ENCODE data around the gene KIF17.

DNA sequence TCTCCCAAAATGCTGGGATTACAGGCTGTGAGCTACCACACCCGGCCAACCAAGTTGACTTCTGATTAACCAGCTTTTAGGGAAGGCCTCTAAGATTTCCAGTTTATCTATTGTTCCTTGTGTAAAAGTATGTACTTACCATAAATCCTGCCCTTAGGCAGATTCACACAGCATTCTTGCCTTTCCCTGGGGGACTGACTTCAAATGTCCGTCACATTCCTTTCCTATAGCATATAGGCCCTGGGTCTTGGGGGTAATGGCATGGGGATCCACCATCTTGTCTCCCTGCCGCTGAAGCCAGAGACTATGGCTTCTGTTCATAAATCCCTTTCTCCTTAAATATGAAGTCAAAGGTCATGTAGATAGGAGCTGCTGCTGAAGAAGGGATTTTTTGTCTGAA, 85.4 kb downstream of the KIF17 start:
- TF ChIP-seq, protein P1, sequence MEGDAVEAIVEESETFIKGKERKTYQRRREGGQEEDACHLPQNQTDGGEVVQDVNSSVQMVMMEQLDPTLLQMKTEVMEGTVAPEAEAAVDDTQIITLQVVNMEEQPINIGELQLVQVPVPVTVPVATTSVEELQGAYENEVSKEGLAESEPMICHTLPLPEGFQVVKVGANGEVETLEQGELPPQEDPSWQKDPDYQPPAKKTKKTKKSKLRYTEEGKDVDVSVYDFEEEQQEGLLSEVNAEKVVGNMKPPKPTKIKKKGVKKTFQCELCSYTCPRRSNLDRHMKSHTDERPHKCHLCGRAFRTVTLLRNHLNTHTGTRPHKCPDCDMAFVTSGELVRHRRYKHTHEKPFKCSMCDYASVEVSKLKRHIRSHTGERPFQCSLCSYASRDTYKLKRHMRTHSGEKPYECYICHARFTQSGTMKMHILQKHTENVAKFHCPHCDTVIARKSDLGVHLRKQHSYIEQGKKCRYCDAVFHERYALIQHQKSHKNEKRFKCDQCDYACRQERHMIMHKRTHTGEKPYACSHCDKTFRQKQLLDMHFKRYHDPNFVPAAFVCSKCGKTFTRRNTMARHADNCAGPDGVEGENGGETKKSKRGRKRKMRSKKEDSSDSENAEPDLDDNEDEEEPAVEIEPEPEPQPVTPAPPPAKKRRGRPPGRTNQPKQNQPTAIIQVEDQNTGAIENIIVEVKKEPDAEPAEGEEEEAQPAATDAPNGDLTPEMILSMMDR (IDR thresholded peaks at IDR 0.05; ENCODE audit: poor library complexity, severe bottlenecking), result no peak
- no peak for TF ChIP-seq EZH2 (IDR thresholded peaks at IDR 0.05; ENCODE audit: borderline replicate concordance, insufficient read depth, low read length, poor library complexity, severe bottlenecking)
- no peak for TF ChIP-seq TAF1 (IDR thresholded peaks at IDR 0.05; ENCODE audit: low read depth)
- no peak for TF ChIP-seq RAD21 (conservative IDR thresholded peaks at IDR 0.05)
- no peak for TF ChIP-seq EP300 (conservative IDR thresholded peaks at IDR 0.05; ENCODE audit: poor library complexity, severe bottlenecking)
- TF ChIP-seq, protein P2, sequence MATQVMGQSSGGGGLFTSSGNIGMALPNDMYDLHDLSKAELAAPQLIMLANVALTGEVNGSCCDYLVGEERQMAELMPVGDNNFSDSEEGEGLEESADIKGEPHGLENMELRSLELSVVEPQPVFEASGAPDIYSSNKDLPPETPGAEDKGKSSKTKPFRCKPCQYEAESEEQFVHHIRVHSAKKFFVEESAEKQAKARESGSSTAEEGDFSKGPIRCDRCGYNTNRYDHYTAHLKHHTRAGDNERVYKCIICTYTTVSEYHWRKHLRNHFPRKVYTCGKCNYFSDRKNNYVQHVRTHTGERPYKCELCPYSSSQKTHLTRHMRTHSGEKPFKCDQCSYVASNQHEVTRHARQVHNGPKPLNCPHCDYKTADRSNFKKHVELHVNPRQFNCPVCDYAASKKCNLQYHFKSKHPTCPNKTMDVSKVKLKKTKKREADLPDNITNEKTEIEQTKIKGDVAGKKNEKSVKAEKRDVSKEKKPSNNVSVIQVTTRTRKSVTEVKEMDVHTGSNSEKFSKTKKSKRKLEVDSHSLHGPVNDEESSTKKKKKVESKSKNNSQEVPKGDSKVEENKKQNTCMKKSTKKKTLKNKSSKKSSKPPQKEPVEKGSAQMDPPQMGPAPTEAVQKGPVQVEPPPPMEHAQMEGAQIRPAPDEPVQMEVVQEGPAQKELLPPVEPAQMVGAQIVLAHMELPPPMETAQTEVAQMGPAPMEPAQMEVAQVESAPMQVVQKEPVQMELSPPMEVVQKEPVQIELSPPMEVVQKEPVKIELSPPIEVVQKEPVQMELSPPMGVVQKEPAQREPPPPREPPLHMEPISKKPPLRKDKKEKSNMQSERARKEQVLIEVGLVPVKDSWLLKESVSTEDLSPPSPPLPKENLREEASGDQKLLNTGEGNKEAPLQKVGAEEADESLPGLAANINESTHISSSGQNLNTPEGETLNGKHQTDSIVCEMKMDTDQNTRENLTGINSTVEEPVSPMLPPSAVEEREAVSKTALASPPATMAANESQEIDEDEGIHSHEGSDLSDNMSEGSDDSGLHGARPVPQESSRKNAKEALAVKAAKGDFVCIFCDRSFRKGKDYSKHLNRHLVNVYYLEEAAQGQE (IDR thresholded peaks at IDR 0.05; ENCODE audit: borderline replicate concordance), result no peak
- no peak for TF ChIP-seq MXI1 (conservative IDR thresholded peaks at IDR 0.05; ENCODE audit: poor library complexity, severe bottlenecking)

All from neural cell (in vitro differentiated cells).